Lung (tissue), 12 donors: ENCODE measurements around the gene TACR2. TPM values are rescaled to one million over a fixed set of nuclear protein-coding genes. Genes with fewer than 3 reads are reported as not detected.

Experiments
- ATAC-seq: fragments of 200-7000 bp; cut with Tn5 transposase; one replicate; pipeline ENCODE4 v1.9.1; 2020; ENCODE audit warnings: moderate number of reproducible peaks; ENCODE audit not compliant: insufficient read depth, low FRiP score
- DNase-seq, 3 donors: peaks; one replicate each; pipeline ENCODE4 v3.0.0-alpha.2; 2013 to 2017
- H3K27ac ChIP-seq, 2 donors: one replicate each; pipeline ENCODE4 v1.5.1; 2013; ENCODE audit warnings: mild to moderate bottlenecking in 2 of 2, moderate library complexity in 2 of 2, control low read depth in 1 of 2, inconsistent platforms in 1 of 2, low read depth in 1 of 2, low read length in 1 of 2
- H3K27me3 ChIP-seq, 3 donors: one replicate each; pipeline ENCODE4 v1.5.1; 2013; ENCODE audit warnings: low read length in 2 of 3; ENCODE audit not compliant: control insufficient read depth in 3 of 3, insufficient read depth in 3 of 3
- H3K36me3 ChIP-seq, 4 donors: one replicate each; pipeline ENCODE4 v1.5.1; 2013; ENCODE audit warnings: low read length in 4 of 4, mild to moderate bottlenecking in 1 of 4, moderate library complexity in 1 of 4; ENCODE audit not compliant: control insufficient read depth in 4 of 4, insufficient read depth in 4 of 4
- H3K4me1 ChIP-seq, 5 donors: one replicate each; pipeline ENCODE4 v1.5.1; 2013; ENCODE audit warnings: low read length in 5 of 5, mild to moderate bottlenecking in 2 of 5, moderate library complexity in 1 of 5; ENCODE audit not compliant: control insufficient read depth in 5 of 5, insufficient read depth in 5 of 5
- H3K4me3 ChIP-seq: one replicate; pipeline ENCODE4 v1.5.1; 2013; ENCODE audit warnings: mild to moderate bottlenecking, control low read depth, moderate library complexity
- H3K9ac ChIP-seq, 2 donors: one replicate each; pipeline ENCODE4 v1.5.1; 2013; ENCODE audit warnings: low read length in 2 of 2, control low read depth in 1 of 2; ENCODE audit not compliant: insufficient read depth in 1 of 2
- H3K9me3 ChIP-seq, 4 donors: one replicate each; pipeline ENCODE4 v1.5.1; 2013; ENCODE audit warnings: low read length in 3 of 4, mild to moderate bottlenecking in 1 of 4, moderate library complexity in 1 of 4; ENCODE audit not compliant: control insufficient read depth in 4 of 4, insufficient read depth in 3 of 4
- CTCF ChIP-seq: IDR thresholded peaks from 2 replicates; pipeline ENCODE4 v1.5.1; 2012; ENCODE audit warnings: mild to moderate bottlenecking; ENCODE audit errors: control extremely low read depth, extremely low read depth
- WGBS, 2 donors: extraction: QIAGEN DNeasy Blood & Tissue Kit; methylation state at CpG; one replicate each; pipeline ENCODE4 v1.1.7; 2013; 5-methylcytosine and 5-hydroxymethylcytosine counted together
- polyA plus RNA-seq, 2 donors: library from polyadenylated mRNA; stranded (reverse); fragments of 200-250 nt; gene quantifications; one replicate each; pipeline ENCODE4 v1.2.1, GENCODE V29; 2013
- total RNA-seq, 2 donors: library from RNA; depleted of rRNA in 1 of 2; stranded (reverse); fragments of >200 nt in 1 of 2; gene quantifications; one replicate each; pipeline ENCODE4 v1.2.1, GENCODE V29; 2014 to 2021
- donor health status: control.
- donor health status: control.
- donor health status: Bipolar disorder and iron deficiency.
- donor health status: healthy.
- donor health status: DM: yes; HTN: yes; CAD: no.

TACR2 gene
- total and polyA plus RNA-seq, 4 donors: 0.28 to 0.83 (median 0.50) TPM

- no peaks in the 10 kb centered on the region for H3K9me3 ChIP-seq
- H3K36me3 ChIP-seq: no peaks in the 10 kb centered on the region
- no peak for DNase-seq
- H3K4me3 ChIP-seq: no peak overlapping the region
- no peak overlapping the region for H3K27ac ChIP-seq
- ATAC-seq: no peak
- H3K27me3 ChIP-seq: no peaks in the 10 kb centered on the region
- peaks cover 0 to 13% (median 0%) of the 10 kb centered on the region in 5 donors for H3K4me1 ChIP-seq
- TF ChIP-seq CTCF: no peak
- H3K9ac ChIP-seq: no peak overlapping the region
- WGBS, 2 donors: 91 to 95% methylated on average over 20 of the region's 20 CpGs
Observed at GRCh38 chr10:69414036-69415018, 2.4 kb downstream of the TACR2 start.

DNA sequence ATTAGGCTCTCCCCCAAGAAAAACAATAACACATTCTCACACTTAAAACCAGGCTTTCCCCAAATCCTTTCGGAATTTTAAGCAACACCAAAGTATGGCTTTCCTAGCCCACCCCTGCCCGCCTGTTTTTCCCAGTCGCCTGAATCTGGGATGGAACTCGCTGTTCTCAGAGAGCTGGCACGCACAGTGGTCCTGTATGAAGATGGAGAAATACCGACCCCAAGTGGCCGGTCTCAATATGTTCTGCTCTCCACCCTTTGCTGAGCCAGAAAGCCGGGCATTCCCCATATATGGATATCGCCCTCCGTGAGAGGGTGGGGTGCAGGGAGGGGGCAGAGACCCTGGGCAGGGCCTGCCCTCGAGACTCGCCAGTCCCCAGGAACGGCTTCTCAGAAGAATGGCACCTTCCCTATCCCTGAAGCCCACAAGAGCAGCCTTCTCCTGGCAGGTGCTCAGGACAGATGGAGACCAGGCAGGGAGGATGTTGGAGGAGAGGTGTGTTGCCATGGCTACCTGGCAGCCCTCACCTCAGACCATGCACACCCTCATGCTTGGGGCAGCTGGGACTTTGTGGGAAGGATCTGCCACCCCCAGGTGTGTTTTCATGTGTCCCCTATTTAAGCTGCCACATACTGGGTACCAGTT, 3.4 kb downstream of the TACR2 start:
- TF ChIP-seq CTCF: peak; percentile 54
- Histone ChIP-seq H3K36me3 (no peaks in the 10 kb centered on the region), H3K27ac (no peak overlapping the region), H3K9ac (no peak overlapping the region), H3K4me1 (peaks cover 0 to 16% (median 0%) of the 10 kb centered on the region in 5 donors), H3K9me3 (no peaks in the 10 kb centered on the region), H3K4me3 (no peak overlapping the region), H3K27me3 (no peaks in the 10 kb centered on the region)
- ATAC-seq (no peak), DNase-seq (peak; percentile 79 to 86 (median 83))
- whole genome bisulfite sequencing, 2 donors: 9 to 12% methylated on average over 13 of the region's 13 CpGs

- no peaks in the 10 kb centered on the region for H3K27me3 ChIP-seq
- TF ChIP-seq CTCF: no peak
- no peaks in the 10 kb centered on the region for H3K36me3 ChIP-seq
- ATAC-seq (no peak), DNase-seq (no peak)
- peaks cover 0 to 16% (median 6%) of the 10 kb centered on the region in 5 donors for H3K4me1 ChIP-seq
- WGBS, 2 donors: 57 to 60% methylated on average over 3 of the region's 3 CpGs
- H3K4me3 ChIP-seq: no peak overlapping the region
- no peak overlapping the region for H3K27ac ChIP-seq
- H3K9me3 ChIP-seq: no peaks in the 10 kb centered on the region
- H3K9ac ChIP-seq: no peak overlapping the region
Observed at GRCh38 chr10:69412232-69412790, 4.4 kb downstream of the TACR2 start.
